Prostate gland (tissue), 2 donors: ENCODE measurements around the gene ABLIM1.

Experiments used
- CTCF ChIP-seq, 4 experiments: fragments of 200-600 bp in 2 of 4; fragments of 450-650 bp in 2 of 4; sonication (generic) in 2 of 4; IDR thresholded peaks; 1 replicate in 3 of 4; 2 replicates in 1 of 4; pipeline ENCODE4 v1.5.1; 2016 to 2019; ENCODE audit warnings: antibody characterized with exemption in 4 of 4, mild to moderate bottlenecking in 2 of 4, moderate library complexity in 2 of 4
- POLR2A ChIP-seq: fragments of 450-650 bp; IDR thresholded peaks from one replicate; pipeline ENCODE4 v1.6.1; 2016; ENCODE audit warnings: antibody characterized with exemption, mild to moderate bottlenecking
- POLR2AphosphoS5 ChIP-seq: sonication (generic); formaldehyde crosslinking; IDR thresholded peaks from one replicate; pipeline ENCODE4 v1.6.1; 2017; ENCODE audit warnings: antibody characterized with exemption

GRCh38 chr10:114665406-114665805 lies 7.3 kb upstream of the ABLIM1 start:
- TF ChIP-seq CTCF (IDR thresholded peaks at IDR 0.05), result no peak
- no peak for TF ChIP-seq POLR2A
- no peak for TF ChIP-seq POLR2AphosphoS5
